Measurements from ENCODE around the gene DNAJC4.

The DNAJC4 gene

GRCh38 chr11:64208796-64209562 lies 21.4 kb upstream of the DNAJC4 start:
- no peak for DNase-seq

DNA sequence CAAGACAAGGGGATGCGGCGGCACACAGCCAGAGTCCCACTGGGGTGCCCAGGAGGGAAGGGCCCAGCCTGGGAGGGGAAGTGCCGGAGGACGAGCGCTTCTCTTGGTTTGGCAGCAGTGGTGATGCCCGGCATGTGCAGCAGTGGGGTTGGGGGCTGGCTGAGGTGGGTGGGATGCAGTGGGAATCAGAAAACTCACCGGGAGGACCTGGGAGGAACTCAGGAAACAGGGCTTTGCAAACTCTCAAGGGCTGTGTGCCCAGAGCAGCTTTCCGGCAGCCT lies 20.8 kb upstream of the DNAJC4 start:
- DNase-seq, result no peak

DNA sequence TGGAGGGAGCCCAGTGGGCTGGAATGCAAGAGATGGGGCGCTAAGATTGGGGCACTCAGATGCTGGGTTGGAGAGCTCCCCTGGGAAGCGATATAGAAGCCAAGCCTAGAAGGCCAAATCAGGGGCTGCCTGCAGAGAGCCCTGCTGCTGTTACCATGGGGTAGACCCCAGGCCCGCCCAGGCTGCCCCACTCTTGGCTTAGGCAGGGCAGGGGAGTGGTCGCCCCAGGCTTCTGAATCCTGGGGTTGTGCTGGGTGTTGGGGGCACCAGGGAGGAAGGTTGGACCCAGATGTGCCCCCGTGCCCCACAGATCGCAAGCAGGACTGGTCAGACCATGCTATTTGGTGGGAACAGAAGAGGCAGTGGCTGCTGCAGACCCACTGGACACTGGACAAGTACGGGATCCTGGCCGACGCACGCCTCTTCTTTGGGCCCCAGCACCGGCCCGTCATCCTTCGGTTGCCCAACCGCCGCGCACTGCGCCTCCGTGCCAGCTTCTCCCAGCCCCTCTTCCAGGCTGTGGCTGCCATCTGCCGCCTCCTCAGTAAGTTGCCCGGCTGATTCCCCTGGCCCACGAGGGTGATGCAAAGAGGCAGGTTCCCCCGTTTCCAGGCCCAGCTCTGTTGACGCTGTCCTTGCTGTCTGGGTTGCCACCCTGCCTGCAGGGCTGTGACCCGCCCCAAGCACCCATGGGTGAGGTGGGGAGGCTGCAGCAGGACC lies 19.9 kb upstream of the DNAJC4 start:
- no peak for DNase-seq

- DNase-seq, result no peak
Observed at GRCh38 chr11:64211181-64211872, 19.0 kb upstream of the DNAJC4 start.

- DNase-seq, result no peak
Observed at GRCh38 chr11:64216879-64217278, 13.5 kb upstream of the DNAJC4 start.

- DNase-seq, result no peak
Observed at GRCh38 chr11:64218628-64219353, 11.6 kb upstream of the DNAJC4 start.

GRCh38 chr11:64219354-64219684 lies 11.0 kb upstream of the DNAJC4 start:
- no peak for DNase-seq

DNA sequence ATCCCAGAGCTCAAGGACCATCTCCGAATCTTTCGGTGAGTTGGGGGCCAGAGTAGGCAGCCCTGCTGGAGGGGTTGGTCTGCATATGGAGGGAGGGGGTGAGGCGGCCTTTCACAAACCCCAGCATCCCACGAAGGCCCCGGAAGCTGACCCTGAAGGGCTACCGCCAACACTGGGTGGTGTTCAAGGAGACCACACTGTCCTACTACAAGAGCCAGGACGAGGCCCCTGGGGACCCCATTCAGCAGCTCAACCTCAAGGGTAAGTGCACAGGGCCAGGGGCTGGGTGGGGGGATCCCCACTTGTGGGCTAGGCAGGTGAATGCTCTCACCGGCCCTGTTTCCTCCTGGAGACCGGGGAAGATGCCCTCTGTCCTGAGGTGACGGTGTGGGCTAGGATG lies 10.6 kb upstream of the DNAJC4 start:
- no peak for DNase-seq

- DNase-seq, result no peak
Observed at GRCh38 chr11:64220271-64220670, 10.1 kb upstream of the DNAJC4 start.

DNA sequence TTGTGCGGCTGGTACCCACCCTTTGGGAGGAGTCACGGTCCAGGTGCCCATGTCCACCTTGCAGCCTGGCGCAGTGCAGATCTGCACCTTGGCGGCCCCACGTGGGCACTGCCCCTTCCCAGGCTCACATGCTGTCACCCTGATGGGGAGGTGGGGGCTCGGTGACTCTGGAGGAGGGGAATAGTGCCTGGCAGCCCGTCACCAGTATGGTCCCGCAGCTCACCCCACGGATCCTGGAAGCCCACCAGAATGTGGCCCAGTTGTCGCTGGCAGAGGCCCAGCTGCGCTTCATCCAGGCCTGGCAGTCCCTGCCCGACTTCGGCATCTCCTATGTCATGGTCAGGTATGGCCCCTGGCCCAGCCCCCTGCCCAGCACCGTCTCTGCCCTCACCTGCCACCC lies 9.6 kb upstream of the DNAJC4 start:
- DNase-seq, result no peak

DNA sequence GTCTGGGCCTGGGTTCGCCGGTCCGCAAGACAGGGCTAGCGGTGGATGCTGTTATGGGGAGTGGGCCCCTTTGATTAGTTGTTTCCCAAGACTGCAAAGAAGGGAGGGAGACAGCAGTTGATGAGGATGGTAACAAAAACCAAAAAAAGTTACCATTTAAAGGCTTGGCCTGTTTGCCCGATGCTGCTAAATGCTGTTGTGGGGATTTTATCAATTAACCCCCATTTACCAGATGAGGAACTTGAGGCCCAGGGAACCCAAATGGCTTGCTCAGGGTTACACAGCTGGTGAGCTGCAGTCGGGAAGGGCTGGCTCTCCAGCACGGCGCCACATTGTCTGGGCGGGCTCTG lies 7.7 kb upstream of the DNAJC4 start:
- no peak for DNase-seq

GRCh38 chr11:64223001-64223651 lies 7.2 kb upstream of the DNAJC4 start:
- DNase-seq, result no peak

DNA sequence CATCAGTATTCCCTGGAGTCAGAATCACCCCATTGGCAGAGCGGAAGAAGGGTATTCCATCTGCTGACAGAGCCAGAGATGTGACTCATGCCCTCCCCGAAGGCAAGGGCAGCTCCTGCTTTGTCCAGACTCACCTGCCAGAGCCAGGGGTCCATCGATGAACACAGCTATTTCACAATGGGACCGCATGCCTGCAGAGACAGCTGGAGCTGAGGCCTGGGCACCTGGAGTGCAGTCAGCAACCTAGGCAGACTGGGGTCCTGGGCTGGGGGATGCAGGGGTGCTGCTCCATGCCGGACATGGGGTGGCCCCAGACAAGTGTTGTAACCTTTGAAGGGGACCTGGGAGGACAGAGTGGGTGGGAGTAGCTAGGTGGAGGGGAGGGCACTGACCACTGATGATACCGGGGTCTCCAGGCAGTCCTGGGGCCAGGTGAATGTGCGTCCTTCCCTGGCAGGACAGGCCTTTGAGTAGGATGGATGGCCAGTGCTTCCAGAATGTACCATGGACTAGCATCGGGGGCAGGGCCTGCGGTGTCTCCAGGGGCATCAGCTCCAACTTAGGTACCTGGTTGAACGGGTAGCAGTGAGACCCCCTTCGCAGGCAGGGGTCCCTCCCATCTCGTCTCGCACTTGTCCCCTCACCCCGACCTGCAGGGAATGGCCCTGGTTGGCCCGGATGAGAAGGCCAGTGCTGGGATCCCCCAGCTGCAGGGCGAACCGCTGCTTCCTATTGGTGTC lies 6.0 kb upstream of the DNAJC4 start:
- DNase-seq, result no peak

DNA sequence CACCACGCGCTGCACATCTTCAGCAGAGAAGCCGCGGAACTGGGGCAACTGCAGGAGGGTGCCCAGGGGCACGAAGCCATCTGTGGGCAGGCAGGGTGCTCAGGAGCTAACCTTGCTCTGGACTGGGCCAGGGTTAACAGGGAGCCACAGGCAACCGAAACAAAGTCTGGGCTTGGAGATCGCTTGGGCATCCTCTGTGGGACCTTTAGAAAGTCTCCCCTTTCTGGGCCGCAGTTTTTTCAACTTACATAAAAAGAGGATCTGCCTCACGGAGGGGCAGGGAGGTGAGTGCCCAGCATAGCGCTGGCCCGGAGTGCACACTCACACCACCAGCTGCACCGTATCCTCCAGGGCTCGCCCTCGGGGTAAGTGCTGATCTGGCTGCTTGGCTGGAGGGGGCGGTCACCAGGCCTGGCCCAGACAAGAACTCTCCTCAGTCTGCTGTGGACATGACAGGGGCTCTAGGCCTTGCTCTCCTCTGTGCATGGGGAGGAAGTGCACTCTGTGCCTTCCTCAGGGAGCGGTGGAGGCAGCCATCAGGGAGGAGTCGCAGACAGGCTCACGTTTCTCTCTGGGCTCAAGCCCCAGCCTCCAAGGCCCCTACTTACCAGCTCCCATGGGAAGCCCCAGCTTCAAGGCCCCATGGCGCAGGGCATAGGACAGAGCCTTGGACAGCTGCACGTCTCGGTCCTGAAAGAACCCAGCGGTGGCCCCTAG lies 5.3 kb upstream of the DNAJC4 start:
- DNase-seq, result no peak

GRCh38 chr11:64225608-64226506 lies 4.5 kb upstream of the DNAJC4 start, which contains the start of the genes NUDT22 and TRPT1:
TSS of gene NUDT22 (plus strand) at chr11:64226274. CDS start at chr11:64226653, 379 bp downstream.
TSS of gene TRPT1 (minus strand) at chr11:64226186. CDS start at chr11:64225860, 326 bp downstream.
- DNase-seq, result peak; percentile 96

GRCh38 chr11:64226507-64227051 lies 3.8 kb upstream of the DNAJC4 start:
- peak; percentile 72 for DNase-seq

- no peak for DNase-seq
Observed at GRCh38 chr11:64227405-64227956, 2.9 kb upstream of the DNAJC4 start.

DNA sequence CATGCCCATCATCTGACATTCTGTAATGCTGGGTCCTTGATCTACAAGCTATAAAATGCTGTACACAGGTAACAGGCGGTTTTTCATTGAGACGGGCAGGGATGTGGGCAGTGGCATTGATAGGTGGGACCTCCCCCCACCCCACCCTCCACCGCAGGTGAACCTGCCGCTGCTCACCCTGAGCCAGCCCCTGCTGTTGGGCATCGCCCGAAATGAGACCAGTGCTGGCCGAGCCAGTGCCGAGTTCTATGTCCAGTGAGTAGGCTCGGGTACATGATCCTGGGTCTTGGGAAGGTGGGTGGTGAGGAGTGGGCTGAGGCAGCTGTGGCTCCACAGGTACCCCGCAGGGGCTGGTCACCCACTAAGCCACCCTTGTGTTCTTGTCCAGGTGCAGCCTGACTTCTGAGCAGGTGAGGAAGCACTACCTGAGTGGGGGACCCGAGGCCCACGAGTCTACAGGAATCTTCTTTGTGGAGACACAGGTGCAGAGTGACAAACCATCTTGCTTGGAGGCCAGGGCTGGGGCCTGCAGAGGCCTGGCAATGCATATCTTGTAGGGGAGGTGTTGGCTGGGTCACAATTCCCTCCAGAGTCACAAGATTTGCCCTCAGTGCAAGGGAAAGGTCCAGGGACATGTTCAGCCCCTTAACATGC lies 1.1 kb upstream of the DNAJC4 start:
- no peak for DNase-seq

DNA sequence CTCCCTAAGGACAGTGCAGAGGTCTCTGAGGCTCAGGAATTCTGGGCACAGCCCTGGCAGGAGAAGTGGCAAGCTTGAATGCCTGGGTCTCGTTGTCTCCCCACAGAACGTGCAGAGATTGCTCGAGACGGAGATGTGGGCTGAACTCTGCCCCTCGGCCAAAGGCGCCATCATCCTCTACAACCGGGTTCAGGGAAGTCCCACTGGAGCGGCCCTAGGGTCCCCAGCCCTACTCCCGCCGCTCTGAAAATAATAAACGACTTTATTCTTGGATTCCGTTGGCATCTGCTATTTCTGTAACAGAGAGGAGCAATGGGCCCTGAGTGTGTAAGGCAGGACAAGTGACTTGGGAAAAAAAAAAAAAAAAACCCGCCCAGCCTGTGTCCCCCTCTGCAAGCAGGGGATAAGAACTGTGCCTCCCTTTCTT lies 591 bp upstream of the DNAJC4 start:
- DNase-seq, result no peak
